ENCODE data around the gene ZNF423.

- TF ChIP-seq POLR2A (IDR thresholded peaks at IDR 0.05) (no peak), CTCF (IDR thresholded peaks at IDR 0.05) (no peak)
Measured at GRCh38 chr16:49529411-49530045, 326.4 kb downstream of the ZNF423 start.
